A549 (cell line): ENCODE results near the gene TSHZ2.

Source experiments
- CTCF ChIP-seq: fragments of >200 bp; sonication (Bioruptor Twin); formaldehyde crosslinking; IDR thresholded peaks from 3 replicates; pipeline ENCODE4 v1.5.1; 2016
- EP300 ChIP-seq, 2 experiments: fragments of >200 bp; sonication (Bioruptor Twin); formaldehyde crosslinking; IDR thresholded peaks; 2 replicates in 1 of 2; 3 replicates in 1 of 2; pipeline ENCODE4 v1.6.1; 2016 to 2017
- HDAC2 ChIP-seq: fragments of 200-600 bp; sonication (generic); IDR thresholded peaks from 2 replicates; pipeline ENCODE4 v1.6.1; 2016
- MAZ ChIP-seq: fragments of 150-350 bp; IDR thresholded peaks from 2 replicates; pipeline ENCODE4 v1.6.1; 2014; ENCODE audit warnings: antibody characterized with exemption, low read depth, low read length, borderline replicate concordance
- POLR2A ChIP-seq: IDR thresholded peaks from 2 replicates; pipeline ENCODE4 v1.6.1; 2012; ENCODE audit warnings: mild to moderate bottlenecking, low read length
- TF ChIP-seq, protein P1 (sequence below): IDR thresholded peaks from 2 replicates; pipeline ENCODE4 v1.6.1; 2012

DNA sequence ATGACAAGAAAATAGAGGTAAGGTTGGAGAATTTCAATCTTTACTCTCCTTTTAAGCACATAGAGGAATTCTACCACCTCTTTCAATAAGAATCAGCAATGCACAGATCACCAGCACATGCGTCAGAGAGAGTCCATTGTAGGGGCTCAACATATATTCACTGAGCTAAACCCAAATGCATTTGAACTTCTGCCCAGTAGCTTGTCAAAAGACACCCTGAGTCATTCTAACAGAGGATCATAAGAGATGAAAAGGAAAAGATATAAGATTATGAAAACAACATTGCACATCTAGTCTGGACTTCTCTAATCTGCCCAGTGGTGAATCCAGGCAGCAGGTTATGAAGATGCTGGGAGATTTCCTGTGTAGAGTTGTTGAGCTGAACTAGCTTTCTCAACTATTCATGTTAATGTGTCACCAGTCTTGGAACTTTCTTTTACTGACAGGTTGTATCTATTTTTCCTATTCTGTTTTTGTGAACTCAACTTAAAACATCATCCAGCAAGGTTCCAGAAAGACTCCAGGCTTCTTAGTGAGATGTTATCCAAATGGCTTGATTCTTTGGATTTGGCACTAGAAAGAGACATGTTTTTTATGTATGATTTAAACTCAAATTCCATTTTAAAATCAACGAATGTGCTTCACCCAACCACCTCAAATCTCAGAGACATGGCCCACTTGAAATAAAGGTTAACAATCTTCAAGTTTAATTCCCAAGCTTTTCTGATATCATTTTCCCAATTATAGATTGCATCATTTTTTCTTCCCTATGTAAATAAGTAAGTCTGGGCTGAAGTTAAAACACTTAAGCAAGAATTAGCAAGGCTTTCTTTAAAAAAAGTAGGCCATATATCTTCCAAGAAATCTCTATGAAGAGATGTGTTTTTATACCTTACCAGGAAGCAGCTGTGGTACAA lies 89.3 kb downstream of the TSHZ2 start:
- no peak for TF ChIP-seq MAZ
- TF ChIP-seq, protein P1, sequence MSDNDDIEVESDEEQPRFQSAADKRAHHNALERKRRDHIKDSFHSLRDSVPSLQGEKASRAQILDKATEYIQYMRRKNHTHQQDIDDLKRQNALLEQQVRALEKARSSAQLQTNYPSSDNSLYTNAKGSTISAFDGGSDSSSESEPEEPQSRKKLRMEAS: no peak
- TF ChIP-seq EP300 (IDR thresholded peaks at IDR 0.05): no peak
- TF ChIP-seq HDAC2: no peak
- no peak for TF ChIP-seq CTCF
- TF ChIP-seq POLR2A: no peak
